ENCODE measurements around the gene CASKIN1. TPM values are rescaled to one million over a fixed set of nuclear protein-coding genes. Genes with fewer than 3 reads are reported as not detected.

The CASKIN1 gene
- total RNA-seq, 1 experiment from 2014 or later: 6.6 TPM

DNA sequence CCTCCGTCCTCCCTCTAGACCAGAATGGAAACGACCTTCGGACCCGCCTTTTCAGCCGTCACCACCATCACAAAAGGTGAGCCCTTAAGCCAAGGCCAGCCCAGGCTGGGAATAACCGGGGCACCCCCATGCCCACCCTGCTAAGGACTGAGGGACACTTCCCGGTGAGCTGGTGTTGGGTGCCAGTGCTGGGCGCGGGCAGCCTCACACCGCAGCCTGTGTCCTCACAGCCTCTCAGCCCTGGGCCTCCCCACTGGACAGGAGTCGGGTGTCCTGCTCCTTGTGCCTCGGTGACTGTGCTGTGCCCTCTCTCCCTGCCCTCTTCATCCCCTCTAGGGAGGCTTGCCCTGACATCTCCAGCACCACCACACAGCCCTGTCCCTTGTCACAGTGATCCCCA is 30.5 kb downstream of the CASKIN1 start:
- H3K36me3 Mint-ChIP-seq (ENCODE audit: insufficient read depth, unreplicated experiment): peaks cover 40% of the 10 kb centered on the region
- H3K27me3 ChIP-seq (replicated peaks; ENCODE audit: control insufficient read depth, insufficient read depth, low read length): no peaks in the 10 kb centered on the region
- H3K4me1 Mint-ChIP-seq (ENCODE audit: low read depth, unreplicated experiment): no peaks in the 10 kb centered on the region
- H3K27me3 Mint-ChIP-seq (ENCODE audit: insufficient read depth, unreplicated experiment): no peaks in the 10 kb centered on the region
- DNase-seq: no peak
- H3K9me3 Mint-ChIP-seq (ENCODE audit: unreplicated experiment): no peaks in the 10 kb centered on the region
- H3K36me3 ChIP-seq (ENCODE audit: control insufficient read depth, insufficient read depth, low read length): peaks cover 1% of the 10 kb centered on the region; the same call in 1 of the 2 replicates
- ChIA-PET POLR2A (interaction anchor here (1.3 kb wide), 1 partner anchor 10 kb away, joined by 3 read pairs; the partner anchor contains the start of gene TRAF7), CTCF (no interaction called here)
- no peak overlapping the region for H3K4me3 ChIP-seq (ENCODE audit: low read depth, low read length)
- H3K4me1 ChIP-seq: no peaks in the 10 kb centered on the region
- H3K27ac Mint-ChIP-seq (ENCODE audit: unreplicated experiment): no peak overlapping the region
- TF ChIP-seq, protein P1, sequence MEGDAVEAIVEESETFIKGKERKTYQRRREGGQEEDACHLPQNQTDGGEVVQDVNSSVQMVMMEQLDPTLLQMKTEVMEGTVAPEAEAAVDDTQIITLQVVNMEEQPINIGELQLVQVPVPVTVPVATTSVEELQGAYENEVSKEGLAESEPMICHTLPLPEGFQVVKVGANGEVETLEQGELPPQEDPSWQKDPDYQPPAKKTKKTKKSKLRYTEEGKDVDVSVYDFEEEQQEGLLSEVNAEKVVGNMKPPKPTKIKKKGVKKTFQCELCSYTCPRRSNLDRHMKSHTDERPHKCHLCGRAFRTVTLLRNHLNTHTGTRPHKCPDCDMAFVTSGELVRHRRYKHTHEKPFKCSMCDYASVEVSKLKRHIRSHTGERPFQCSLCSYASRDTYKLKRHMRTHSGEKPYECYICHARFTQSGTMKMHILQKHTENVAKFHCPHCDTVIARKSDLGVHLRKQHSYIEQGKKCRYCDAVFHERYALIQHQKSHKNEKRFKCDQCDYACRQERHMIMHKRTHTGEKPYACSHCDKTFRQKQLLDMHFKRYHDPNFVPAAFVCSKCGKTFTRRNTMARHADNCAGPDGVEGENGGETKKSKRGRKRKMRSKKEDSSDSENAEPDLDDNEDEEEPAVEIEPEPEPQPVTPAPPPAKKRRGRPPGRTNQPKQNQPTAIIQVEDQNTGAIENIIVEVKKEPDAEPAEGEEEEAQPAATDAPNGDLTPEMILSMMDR (IDR thresholded peaks at IDR 0.05; ENCODE audit: insufficient read depth in 1 of 2, low read depth in 1 of 2, low read length in 1 of 2, severe bottlenecking in 1 of 2, unreplicated experiment in 1 of 2): no peak
- intact Hi-C loops (cut with micrococcal nuclease; ENCODE audit: unreplicated experiment): no loop called here
- no peak overlapping the region for H3K4me3 Mint-ChIP-seq (ENCODE audit: unreplicated experiment)
- H3K9me3 ChIP-seq: no peaks in the 10 kb centered on the region
- no TSS peak for BruUV-seq (replicated peaks)

DNA sequence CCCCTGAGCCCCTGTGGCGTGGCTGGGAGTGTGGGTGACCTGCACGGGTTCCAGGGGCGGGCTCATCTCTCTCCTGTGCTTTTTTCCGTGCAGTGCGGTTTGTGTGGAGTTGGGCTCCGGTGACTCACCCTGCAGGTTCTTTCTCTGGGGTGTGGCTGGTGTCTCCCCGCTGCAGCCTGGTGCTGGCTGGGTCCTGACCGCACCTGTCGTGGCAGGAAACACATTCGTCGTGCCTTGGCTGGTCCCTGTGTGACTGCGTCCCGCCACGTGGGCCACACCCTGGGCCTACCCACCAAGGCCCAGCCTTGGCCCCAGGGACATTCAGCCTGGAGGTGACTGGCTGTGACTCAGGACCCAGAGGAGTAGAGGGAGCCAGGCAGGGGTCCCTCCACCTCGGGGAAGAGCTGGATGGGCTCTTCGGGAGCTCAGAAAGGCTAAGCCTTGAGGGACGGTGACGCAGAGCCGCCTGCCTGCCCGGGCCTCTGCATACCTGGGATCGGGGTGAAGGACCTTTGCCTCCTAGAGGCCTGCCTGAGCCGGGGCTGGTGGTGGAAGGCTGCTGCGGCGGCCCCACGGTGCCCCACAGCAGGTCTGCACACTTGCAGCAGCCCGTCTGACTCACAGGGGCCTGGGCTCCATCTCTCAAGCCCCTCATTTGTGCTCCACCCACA is 33.1 kb downstream of the CASKIN1 start:
- Histone ChIP-seq H3K36me3 (ENCODE audit: control insufficient read depth, insufficient read depth, low read length) (peaks cover 1% of the 10 kb centered on the region; the same call in 1 of the 2 replicates), H3K27me3 (replicated peaks; ENCODE audit: control insufficient read depth, insufficient read depth, low read length) (no peaks in the 10 kb centered on the region), H3K4me1 (no peaks in the 10 kb centered on the region), H3K4me3 (ENCODE audit: low read depth, low read length) (no peak overlapping the region), H3K9me3 (no peaks in the 10 kb centered on the region)
- no peaks in the 10 kb centered on the region for H3K4me1 Mint-ChIP-seq (ENCODE audit: low read depth, unreplicated experiment)
- H3K27ac Mint-ChIP-seq (ENCODE audit: unreplicated experiment): no peak overlapping the region
- H3K4me3 Mint-ChIP-seq (ENCODE audit: unreplicated experiment): no peak overlapping the region
- POLR2A ChIA-PET: interaction anchor here (0.6 kb wide), 1 partner anchor 8 kb away, joined by 4 read pairs; the partner anchor contains the start of gene TRAF7
- CTCF ChIA-PET: no interaction called here
- TF ChIP-seq, protein P1 (IDR thresholded peaks at IDR 0.05; ENCODE audit: insufficient read depth in 1 of 2, low read depth in 1 of 2, low read length in 1 of 2, severe bottlenecking in 1 of 2, unreplicated experiment in 1 of 2): no peak
- no peak for DNase-seq
- H3K36me3 Mint-ChIP-seq (ENCODE audit: insufficient read depth, unreplicated experiment): peaks cover 30% of the 10 kb centered on the region
- no peaks in the 10 kb centered on the region for H3K9me3 Mint-ChIP-seq (ENCODE audit: unreplicated experiment)
- no peaks in the 10 kb centered on the region for H3K27me3 Mint-ChIP-seq (ENCODE audit: insufficient read depth, unreplicated experiment)
- no TSS peak for BruUV-seq (replicated peaks)
- intact Hi-C loops (cut with micrococcal nuclease; ENCODE audit: unreplicated experiment): no loop called here

DNA sequence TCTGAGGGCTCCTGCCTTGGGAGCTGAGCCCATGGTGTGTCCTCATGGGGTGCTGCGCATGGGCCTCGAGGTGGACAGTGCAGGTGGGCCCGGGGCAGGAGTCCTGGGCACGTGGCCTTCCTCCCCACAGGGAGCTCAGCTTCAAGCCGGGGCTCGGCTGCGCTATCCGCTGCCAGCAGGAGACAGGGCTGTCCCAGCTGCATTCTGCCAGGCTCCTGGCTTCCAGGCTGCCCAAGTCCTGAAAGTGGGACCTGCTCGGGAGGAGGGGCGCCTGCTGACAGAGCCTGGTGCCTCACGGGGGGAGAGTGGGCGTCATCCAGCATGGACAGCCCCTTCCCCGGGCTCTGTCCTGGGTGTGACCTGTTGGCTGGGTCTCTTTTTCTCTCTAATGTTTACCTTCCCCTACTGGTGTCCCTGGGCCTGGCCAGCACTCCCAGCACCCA is 33.7 kb downstream of the CASKIN1 start:
- H3K4me1 ChIP-seq: peaks cover 4% of the 10 kb centered on the region; the same call in 1 of the 2 replicates
- TF ChIP-seq, protein P1 (IDR thresholded peaks at IDR 0.05; ENCODE audit: insufficient read depth in 1 of 2, low read depth in 1 of 2, low read length in 1 of 2, severe bottlenecking in 1 of 2, unreplicated experiment in 1 of 2): no peak
- no peaks in the 10 kb centered on the region for H3K27me3 ChIP-seq (replicated peaks; ENCODE audit: control insufficient read depth, insufficient read depth, low read length)
- H3K9me3 ChIP-seq: no peaks in the 10 kb centered on the region
- ChIA-PET POLR2A (no interaction called here), CTCF (interaction anchor here (0.6 kb wide), 1 partner anchor 72 kb away, joined by 3 read pairs; no protein-coding TSS in a partner anchor)
- Mint-ChIP-seq H3K9me3 (ENCODE audit: unreplicated experiment) (no peaks in the 10 kb centered on the region), H3K27ac (ENCODE audit: unreplicated experiment) (no peak overlapping the region), H3K27me3 (ENCODE audit: insufficient read depth, unreplicated experiment) (no peaks in the 10 kb centered on the region), H3K4me3 (ENCODE audit: unreplicated experiment) (no peak overlapping the region), H3K36me3 (ENCODE audit: insufficient read depth, unreplicated experiment) (peaks cover 24% of the 10 kb centered on the region), H3K4me1 (ENCODE audit: low read depth, unreplicated experiment) (peaks cover 2% of the 10 kb centered on the region)
- peaks cover 1% of the 10 kb centered on the region; the same call in 1 of the 2 replicates for H3K36me3 ChIP-seq (ENCODE audit: control insufficient read depth, insufficient read depth, low read length)
- DNase-seq: no peak
- BruUV-seq (replicated peaks): no TSS peak
- intact Hi-C loops (cut with micrococcal nuclease; ENCODE audit: unreplicated experiment): no loop called here
- H3K4me3 ChIP-seq (ENCODE audit: low read depth, low read length): no peak overlapping the region

Data from Caco-2 (cell line).